Peyer's patch (tissue), 4 donors: Measurements from ENCODE around the gene MAP3K10. TPM values are rescaled to one million over a fixed set of nuclear protein-coding genes. Genes with fewer than 3 reads are reported as not detected.

Source experiments
- DNase-seq, 3 donors: peaks; one replicate each; pipeline ENCODE4 v3.0.0-alpha.2; 2017 to 2019
- H3K27ac ChIP-seq, 4 donors: fragments of 200-600 bp; sonication (generic); one replicate each; pipeline ENCODE4 v1.5.1; 2016 to 2019
- H3K27me3 ChIP-seq, 2 donors: fragments of 200-600 bp; sonication (generic); one replicate each; pipeline ENCODE4 v1.5.1; 2019
- H3K36me3 ChIP-seq, 3 donors: fragments of 200-600 bp; sonication (generic); one replicate each; pipeline ENCODE4 v1.5.1; 2016 to 2019
- H3K4me1 ChIP-seq, 4 donors: fragments of 200-600 bp; sonication (generic); one replicate each; pipeline ENCODE4 v1.5.1; 2016 to 2019
- H3K4me3 ChIP-seq, 4 donors: fragments of 200-600 bp; sonication (generic); 1 replicate in 3 of 4; 2 replicates in 1 of 4; pipeline ENCODE4 v1.5.1; 2016 to 2019; ENCODE audit warnings: mild to moderate bottlenecking in 1 of 4
- H3K9me3 ChIP-seq, 4 donors: fragments of 200-600 bp; sonication (generic); one replicate each; pipeline ENCODE4 v1.5.1; 2016 to 2019; ENCODE audit warnings: mild to moderate bottlenecking in 1 of 4
- POLR2A ChIP-seq, 2 donors: fragments of 450-650 bp; IDR thresholded peaks; one replicate each; pipeline ENCODE4 v1.5.1; 2017; ENCODE audit warnings: antibody characterized with exemption in 2 of 2, mild to moderate bottlenecking in 2 of 2, moderate library complexity in 2 of 2
- total RNA-seq, 4 donors: library from RNA; depleted of rRNA; stranded (reverse); fragments of >200 nt; gene quantifications; one replicate each; pipeline ENCODE4 v1.1.0, GENCODE V29; 2016
- TF ChIP-seq, protein P1 (sequence below), 6 experiments: fragments of 450-650 bp in 4 of 6; fragments of 200-600 bp in 2 of 6; sonication (generic) in 1 of 6; IDR thresholded peaks; one replicate each; pipeline ENCODE4 v1.5.1; 2017 to 2019; ENCODE audit warnings: antibody characterized with exemption in 6 of 6, mild to moderate bottlenecking in 3 of 6, moderate library complexity in 1 of 6

Gene MAP3K10
- total RNA-seq, 4 donors from 2014 or later = 8.1 to 64.4 (median 16.2) TPM

DNA sequence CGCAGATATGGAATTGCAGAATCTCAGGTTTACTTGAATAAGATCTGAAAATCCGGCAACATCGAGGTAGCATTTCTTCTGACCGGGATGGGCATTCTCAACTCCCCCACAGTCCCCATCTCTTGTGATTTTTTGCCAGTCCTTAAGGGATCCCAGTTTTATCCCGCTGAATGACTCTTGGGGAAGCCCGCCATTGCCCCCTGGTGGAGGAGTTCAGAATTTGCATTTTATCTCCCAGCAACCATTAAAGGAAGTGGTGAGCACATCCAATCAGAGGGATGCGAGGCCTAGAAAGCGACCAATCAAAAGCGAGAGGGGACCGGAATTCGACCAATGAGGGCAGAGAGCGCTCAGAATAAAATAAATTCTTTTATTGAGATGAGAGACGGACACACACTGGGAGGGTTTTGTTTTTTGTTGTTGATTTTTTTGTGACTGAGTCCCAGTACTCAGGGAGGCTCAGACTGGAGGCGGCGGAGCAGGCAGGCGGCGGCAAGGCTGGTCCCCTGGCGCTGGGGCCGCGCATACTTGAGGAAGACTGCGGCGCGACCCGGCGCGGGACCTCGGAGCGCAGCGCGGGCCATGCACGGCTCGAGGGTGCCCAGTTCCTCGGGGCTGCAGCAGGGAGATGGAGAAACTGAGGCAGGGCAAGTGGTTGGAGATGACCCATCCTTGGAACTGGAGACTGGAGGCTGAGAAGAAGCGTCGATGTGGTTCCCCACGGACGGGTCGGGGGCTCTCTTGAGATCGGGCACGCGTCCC is 30.8 kb downstream of the MAP3K10 start:
- Histone ChIP-seq H3K36me3 (no peaks in the 10 kb centered on the region), H3K4me3 (no peak overlapping the region), H3K27me3 (peaks cover 0 to 28% of the 10 kb centered on the region in 2 donors), H3K27ac (no peak overlapping the region), H3K9me3 (no peaks in the 10 kb centered on the region), H3K4me1 (peaks cover 0 to 36% (median 5%) of the 10 kb centered on the region in 4 donors)
- TF ChIP-seq POLR2A (IDR thresholded peaks at IDR 0.05) = no peak
- TF ChIP-seq, protein P1, sequence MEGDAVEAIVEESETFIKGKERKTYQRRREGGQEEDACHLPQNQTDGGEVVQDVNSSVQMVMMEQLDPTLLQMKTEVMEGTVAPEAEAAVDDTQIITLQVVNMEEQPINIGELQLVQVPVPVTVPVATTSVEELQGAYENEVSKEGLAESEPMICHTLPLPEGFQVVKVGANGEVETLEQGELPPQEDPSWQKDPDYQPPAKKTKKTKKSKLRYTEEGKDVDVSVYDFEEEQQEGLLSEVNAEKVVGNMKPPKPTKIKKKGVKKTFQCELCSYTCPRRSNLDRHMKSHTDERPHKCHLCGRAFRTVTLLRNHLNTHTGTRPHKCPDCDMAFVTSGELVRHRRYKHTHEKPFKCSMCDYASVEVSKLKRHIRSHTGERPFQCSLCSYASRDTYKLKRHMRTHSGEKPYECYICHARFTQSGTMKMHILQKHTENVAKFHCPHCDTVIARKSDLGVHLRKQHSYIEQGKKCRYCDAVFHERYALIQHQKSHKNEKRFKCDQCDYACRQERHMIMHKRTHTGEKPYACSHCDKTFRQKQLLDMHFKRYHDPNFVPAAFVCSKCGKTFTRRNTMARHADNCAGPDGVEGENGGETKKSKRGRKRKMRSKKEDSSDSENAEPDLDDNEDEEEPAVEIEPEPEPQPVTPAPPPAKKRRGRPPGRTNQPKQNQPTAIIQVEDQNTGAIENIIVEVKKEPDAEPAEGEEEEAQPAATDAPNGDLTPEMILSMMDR (IDR thresholded peaks at IDR 0.05) = peak; percentile 84 to 95 (median 88)
- peak; percentile 63 to 90 (median 77) for DNase-seq

DNA sequence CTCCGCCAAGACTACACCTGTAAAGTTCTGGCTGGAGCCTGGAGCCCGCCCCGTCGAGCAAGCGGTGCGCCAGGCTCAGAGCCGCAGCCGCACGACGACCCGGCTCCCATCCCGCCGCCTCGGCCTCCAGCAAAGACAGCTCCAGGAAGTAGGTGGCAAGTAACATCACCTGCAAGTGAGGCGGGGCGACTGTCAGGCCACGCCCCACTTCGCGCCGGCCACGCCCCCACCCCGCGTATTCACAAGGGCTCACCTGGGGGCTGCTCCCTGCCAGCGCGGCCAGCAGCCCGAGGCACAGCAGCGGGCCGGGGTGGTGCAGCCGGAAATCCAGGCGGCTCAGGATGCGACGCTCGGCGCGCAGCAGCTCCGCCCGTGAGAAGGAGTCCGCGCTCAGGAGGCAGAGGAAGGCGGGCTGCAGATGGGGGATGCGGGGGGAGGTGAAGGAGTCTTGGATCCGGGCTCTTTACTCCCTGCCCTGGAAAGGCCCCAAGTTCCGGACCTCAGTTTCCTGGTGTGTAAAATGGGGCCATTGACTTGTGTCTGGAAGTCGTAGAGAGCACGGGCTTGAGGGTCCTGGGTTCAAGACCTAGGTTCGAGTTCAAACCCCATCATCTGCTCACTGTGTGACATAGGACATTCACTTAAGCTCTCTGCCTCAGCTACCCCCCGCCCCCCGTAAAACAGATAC is 32.1 kb downstream of the MAP3K10 start:
- Histone ChIP-seq H3K4me3 (peak overlapping the region in 2 of 4 donors; percentile 2 to 14), H3K36me3 (no peaks in the 10 kb centered on the region), H3K27ac (no peak overlapping the region), H3K9me3 (no peaks in the 10 kb centered on the region), H3K4me1 (peaks cover 0 to 24% (median 5%) of the 10 kb centered on the region in 4 donors), H3K27me3 (peaks cover 0 to 16% of the 10 kb centered on the region in 2 donors)
- peak; percentile 44 to 57 for TF ChIP-seq POLR2A (IDR thresholded peaks at IDR 0.05)
- TF ChIP-seq, protein P1 (IDR thresholded peaks at IDR 0.05) = no peak
- peak; percentile 19 to 75 (median 68) for DNase-seq

DNA sequence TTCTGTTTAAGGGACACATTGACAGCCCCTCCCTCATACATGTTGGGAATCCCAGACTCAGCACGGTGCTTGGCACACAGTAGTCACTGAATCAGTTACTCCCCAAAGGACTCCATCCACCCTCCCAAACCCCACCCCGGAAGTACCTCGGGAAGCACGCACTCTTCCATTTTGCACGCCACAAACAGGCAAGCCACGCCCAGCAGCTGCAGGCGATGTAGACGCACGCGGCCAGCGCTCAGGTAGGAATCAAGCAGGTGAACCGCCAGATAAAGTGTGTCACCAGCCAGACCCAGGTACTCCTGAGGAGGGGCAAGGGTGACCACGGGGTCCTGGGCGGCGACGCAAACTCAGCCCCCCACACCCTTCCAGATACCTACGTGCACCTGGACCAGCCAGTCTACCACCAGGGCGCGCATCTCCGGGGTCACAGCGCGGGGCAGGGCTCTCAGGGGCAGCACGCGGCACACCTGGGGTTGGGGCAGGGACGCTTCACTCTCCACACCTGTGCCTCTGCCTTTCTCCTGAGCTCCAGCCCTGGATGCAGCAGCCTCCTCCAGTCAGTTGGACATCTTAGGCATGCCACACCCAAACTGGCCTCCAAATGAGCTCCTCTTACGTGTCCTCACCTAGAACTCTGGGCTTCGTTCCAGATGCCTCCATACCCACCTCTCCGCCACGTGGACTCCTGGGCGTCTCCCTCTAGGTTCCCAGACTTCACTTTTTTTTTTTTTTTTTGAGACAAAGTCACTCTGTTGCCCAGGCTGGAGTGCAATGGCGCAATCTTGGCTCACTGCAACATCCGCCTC is 33.3 kb downstream of the MAP3K10 start:
- peaks cover 0 to 13% of the 10 kb centered on the region in 2 donors for H3K27me3 ChIP-seq
- no peaks in the 10 kb centered on the region for H3K9me3 ChIP-seq
- peak in 1 of 3 donors; percentile 59 for DNase-seq
- H3K27ac ChIP-seq = no peak overlapping the region
- TF ChIP-seq, protein P1 (IDR thresholded peaks at IDR 0.05) = no peak
- no peak overlapping the region for H3K4me3 ChIP-seq
- H3K36me3 ChIP-seq = no peaks in the 10 kb centered on the region
- peaks cover 0 to 20% (median 5%) of the 10 kb centered on the region in 4 donors for H3K4me1 ChIP-seq

DNA sequence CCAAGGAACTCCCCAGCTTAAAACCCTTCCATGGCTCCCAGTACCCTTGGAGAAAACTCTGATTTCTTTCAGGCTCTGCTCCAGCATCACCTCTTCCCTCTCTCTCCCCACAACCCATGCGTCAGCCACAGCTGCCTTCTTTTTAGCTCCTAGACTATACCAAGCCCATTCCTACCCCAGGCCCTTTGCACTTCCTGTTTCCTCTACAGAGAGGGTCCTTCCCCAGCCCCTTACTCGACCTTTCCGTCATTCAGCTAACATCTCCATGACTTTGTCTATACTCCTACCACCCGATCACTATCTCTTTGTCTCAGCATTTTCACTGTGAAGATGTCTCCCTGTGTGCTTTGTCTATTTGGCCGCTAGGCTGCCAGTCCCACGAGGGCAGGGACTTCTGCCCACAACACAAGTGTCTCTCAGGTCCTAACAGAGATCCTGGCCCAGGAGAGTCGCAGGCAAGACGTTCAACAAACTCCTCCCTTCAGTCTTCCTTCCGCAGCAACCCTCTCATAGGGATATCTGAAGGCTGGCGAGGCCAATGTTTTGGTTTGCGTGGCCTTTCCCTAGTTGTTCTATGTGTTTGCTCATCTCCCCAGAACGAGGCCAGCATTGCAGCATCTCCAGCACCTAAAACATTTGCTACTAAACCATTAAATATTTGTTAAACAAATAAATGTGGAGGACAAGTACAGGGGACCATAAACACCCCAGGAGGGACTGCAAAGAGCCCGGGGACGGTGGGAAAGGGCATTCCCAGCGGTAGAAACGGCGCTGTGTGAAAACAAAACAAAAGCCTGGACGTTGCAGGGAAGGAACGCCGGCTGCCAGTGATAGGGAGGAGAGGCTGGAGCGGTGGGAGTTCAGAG is 34.4 kb downstream of the MAP3K10 start:
- H3K27me3 ChIP-seq = peaks cover 0 to 13% of the 10 kb centered on the region in 2 donors
- H3K27ac ChIP-seq = no peak overlapping the region
- no peak for DNase-seq
- no peak for TF ChIP-seq POLR2A (IDR thresholded peaks at IDR 0.05)
- TF ChIP-seq, protein P1 (IDR thresholded peaks at IDR 0.05) = peak in 1 of 6 experiments; percentile 5
- H3K4me1 ChIP-seq = peaks cover 0 to 17% (median 5%) of the 10 kb centered on the region in 4 donors
- H3K36me3 ChIP-seq = no peaks in the 10 kb centered on the region
- H3K9me3 ChIP-seq = no peaks in the 10 kb centered on the region
- peak overlapping the region in 2 of 4 donors; percentile 35 to 36 for H3K4me3 ChIP-seq
